Lung (tissue), 12 donors: ENCODE measurements around the gene PCGF1. TPM values are rescaled to one million over a fixed set of nuclear protein-coding genes. Genes with fewer than 3 reads are reported as not detected.

Source experiments
- ATAC-seq: fragments of 200-7000 bp; cut with Tn5 transposase; one replicate; pipeline ENCODE4 v1.9.1; 2020; ENCODE audit warnings: moderate number of reproducible peaks; ENCODE audit not compliant: insufficient read depth, low FRiP score
- DNase-seq, 3 donors: peaks; one replicate each; pipeline ENCODE4 v3.0.0-alpha.2; 2013 to 2017
- H3K27ac ChIP-seq, 2 donors: one replicate each; pipeline ENCODE4 v1.5.1; 2013; ENCODE audit warnings: mild to moderate bottlenecking in 2 of 2, moderate library complexity in 2 of 2, control low read depth in 1 of 2, inconsistent platforms in 1 of 2, low read depth in 1 of 2, low read length in 1 of 2
- H3K27me3 ChIP-seq, 3 donors: one replicate each; pipeline ENCODE4 v1.5.1; 2013; ENCODE audit warnings: low read length in 2 of 3; ENCODE audit not compliant: control insufficient read depth in 3 of 3, insufficient read depth in 3 of 3
- H3K36me3 ChIP-seq, 4 donors: one replicate each; pipeline ENCODE4 v1.5.1; 2013; ENCODE audit warnings: low read length in 4 of 4, mild to moderate bottlenecking in 1 of 4, moderate library complexity in 1 of 4; ENCODE audit not compliant: control insufficient read depth in 4 of 4, insufficient read depth in 4 of 4
- H3K4me1 ChIP-seq, 5 donors: one replicate each; pipeline ENCODE4 v1.5.1; 2013; ENCODE audit warnings: low read length in 5 of 5, mild to moderate bottlenecking in 2 of 5, moderate library complexity in 1 of 5; ENCODE audit not compliant: control insufficient read depth in 5 of 5, insufficient read depth in 5 of 5
- H3K4me3 ChIP-seq: one replicate; pipeline ENCODE4 v1.5.1; 2013; ENCODE audit warnings: mild to moderate bottlenecking, control low read depth, moderate library complexity
- H3K9ac ChIP-seq, 2 donors: one replicate each; pipeline ENCODE4 v1.5.1; 2013; ENCODE audit warnings: low read length in 2 of 2, control low read depth in 1 of 2; ENCODE audit not compliant: insufficient read depth in 1 of 2
- H3K9me3 ChIP-seq, 4 donors: one replicate each; pipeline ENCODE4 v1.5.1; 2013; ENCODE audit warnings: low read length in 3 of 4, mild to moderate bottlenecking in 1 of 4, moderate library complexity in 1 of 4; ENCODE audit not compliant: control insufficient read depth in 4 of 4, insufficient read depth in 3 of 4
- CTCF ChIP-seq: IDR thresholded peaks from 2 replicates; pipeline ENCODE4 v1.5.1; 2012; ENCODE audit warnings: mild to moderate bottlenecking; ENCODE audit errors: control extremely low read depth, extremely low read depth
- WGBS, 2 donors: extraction: QIAGEN DNeasy Blood & Tissue Kit; methylation state at CpG; one replicate each; pipeline ENCODE4 v1.1.7; 2013; 5-methylcytosine and 5-hydroxymethylcytosine counted together
- polyA plus RNA-seq, 2 donors: library from polyadenylated mRNA; stranded (reverse); fragments of 200-250 nt; gene quantifications; one replicate each; pipeline ENCODE4 v1.2.1, GENCODE V29; 2013
- total RNA-seq, 2 donors: library from RNA; depleted of rRNA in 1 of 2; stranded (reverse); fragments of >200 nt in 1 of 2; gene quantifications; one replicate each; pipeline ENCODE4 v1.2.1, GENCODE V29; 2014 to 2021
- donor health status: control.
- donor health status: control.
- donor health status: Bipolar disorder and iron deficiency.
- donor health status: healthy.
- donor health status: DM: yes; HTN: yes; CAD: no.

PCGF1 gene
- total and polyA plus RNA-seq, 4 donors: 16.7 to 47.8 (median 28.1) TPM

GRCh38 chr2:74538881-74539339 lies 31.4 kb upstream of the PCGF1 start:
- peaks cover 0 to 2% (median 0%) of the 10 kb centered on the region in 4 donors for H3K36me3 ChIP-seq
- no peaks in the 10 kb centered on the region for H3K9me3 ChIP-seq
- WGBS, 2 donors: 34 to 55% methylated on average over 7 of the region's 7 CpGs
- no peak overlapping the region for H3K4me3 ChIP-seq
- H3K27ac ChIP-seq: no peak overlapping the region
- no peak for TF ChIP-seq CTCF
- ATAC-seq: no peak
- DNase-seq: no peak
- H3K4me1 ChIP-seq: no peaks in the 10 kb centered on the region
- no peaks in the 10 kb centered on the region for H3K27me3 ChIP-seq
- H3K9ac ChIP-seq: no peak overlapping the region

- H3K36me3 ChIP-seq: peaks cover 5 to 16% (median 9%) of the 10 kb centered on the region in 4 donors
- H3K9ac ChIP-seq: no peak overlapping the region
- H3K4me3 ChIP-seq: no peak overlapping the region
- WGBS, 2 donors: 75 to 85% methylated on average over 4 of the region's 4 CpGs
- ATAC-seq: no peak
- H3K4me1 ChIP-seq: no peaks in the 10 kb centered on the region
- no peak for DNase-seq
- H3K27me3 ChIP-seq: no peaks in the 10 kb centered on the region
- no peaks in the 10 kb centered on the region for H3K9me3 ChIP-seq
- no peak for TF ChIP-seq CTCF
- no peak overlapping the region for H3K27ac ChIP-seq
Observed at GRCh38 chr2:74537140-74537539, 29.6 kb upstream of the PCGF1 start.

GRCh38 chr2:74536166-74536950 lies 28.9 kb upstream of the PCGF1 start:
- Histone ChIP-seq H3K4me3 (no peak overlapping the region), H3K9ac (no peak overlapping the region), H3K27ac (no peak overlapping the region), H3K4me1 (peaks cover 0 to 2% (median 0%) of the 10 kb centered on the region in 5 donors), H3K9me3 (no peaks in the 10 kb centered on the region), H3K36me3 (peaks cover 5 to 23% (median 12%) of the 10 kb centered on the region in 4 donors), H3K27me3 (no peaks in the 10 kb centered on the region)
- TF ChIP-seq CTCF: no peak
- no peak for DNase-seq
- no peak for ATAC-seq
- WGBS, 2 donors: 87 to 92% methylated on average over 22 to 23 of the region's 23 CpGs
